HL-60/S4 treated with phorbol 12-myristate 13-acetate at 8.2 ng/mL for 4 days and 3 days (cell line): ENCODE results near the gene SH2D5.
"Not testable (repeated sequence)": the region's sequence is repeated elsewhere in the genome, so short reads cannot be mapped to it uniquely, and the experiment has no call there.

Experiments
- in situ Hi-C: fragments of 300-500 bp; cut with MboI; formaldehyde crosslinking; loops from 2 replicates; pipeline ENCODE4 v1.15.0; 2022; ENCODE audit warnings: low sequenced_read_pairs

Gene SH2D5

GRCh38 chr1:20728371-20729154 is 3.9 kb downstream of the SH2D5 start:
- in situ Hi-C loops = no loop called here

- in situ Hi-C loops = no loop called here
Observed at GRCh38 chr1:20727746-20728316, 4.7 kb downstream of the SH2D5 start.

- in situ Hi-C loops = no loop called here
Observed at GRCh38 chr1:20726932-20727745, 5.4 kb downstream of the SH2D5 start.

GRCh38 chr1:20726118-20726911 is 6.2 kb downstream of the SH2D5 start:
- in situ Hi-C loops = no loop called here

- in situ Hi-C loops = no loop called here
Observed at GRCh38 chr1:20725189-20726117, 7.0 kb downstream of the SH2D5 start.

- in situ Hi-C loops = no loop called here
Observed at GRCh38 chr1:20724364-20725188, 7.9 kb downstream of the SH2D5 start.

- in situ Hi-C loops = no loop called here
Observed at GRCh38 chr1:20723537-20724363, 8.8 kb downstream of the SH2D5 start.

GRCh38 chr1:20723159-20723536 is 9.4 kb downstream of the SH2D5 start:
- in situ Hi-C loops = no loop called here

GRCh38 chr1:20721117-20722061 is 11.1 kb downstream of the SH2D5 start:
- in situ Hi-C loops = no loop called here

GRCh38 chr1:20720631-20721091 is 11.8 kb downstream of the SH2D5 start:
- in situ Hi-C loops = no loop called here

GRCh38 chr1:20719871-20720620 is 12.5 kb downstream of the SH2D5 start:
- in situ Hi-C loops = no loop called here

- in situ Hi-C loops = no loop called here
Observed at GRCh38 chr1:20719261-20719660, 13.2 kb downstream of the SH2D5 start.

GRCh38 chr1:20718343-20718882 is 14.1 kb downstream of the SH2D5 start:
- in situ Hi-C loops = not testable (repeated sequence)

- in situ Hi-C loops = no loop called here
Observed at GRCh38 chr1:20717452-20718342, 14.8 kb downstream of the SH2D5 start, which contains the start of gene KIF17. TSS of gene KIF17 (minus strand) at chr1:20718007. CDS start at chr1:20717706, 301 bp downstream.

- in situ Hi-C loops = no loop called here
Observed at GRCh38 chr1:20716232-20716631, 16.3 kb downstream of the SH2D5 start.
